ENCODE measurements around the gene DSTN.

- TF ChIP-seq POLR2A (IDR thresholded peaks at IDR 0.05; ENCODE audit: low read depth, low read length) (no peak), POLR2AphosphoS5 (IDR thresholded peaks at IDR 0.05; ENCODE audit: low read depth, low read length) (no peak), TAF1 (IDR thresholded peaks at IDR 0.05; ENCODE audit: borderline replicate concordance, low read depth, low read length) (no peak)
Measured at GRCh38 chr20:17589161-17589834, 19.4 kb downstream of the DSTN start.
